Measurements from ENCODE around the gene ATP6V1C2.
A peak's percentile ranks its signal among the peaks of the same experiment; 100 is the strongest.
"Not testable (repeated sequence)": the region's sequence is repeated elsewhere in the genome, so short reads cannot be mapped to it uniquely, and the experiment has no call there.

Gene ATP6V1C2

DNA sequence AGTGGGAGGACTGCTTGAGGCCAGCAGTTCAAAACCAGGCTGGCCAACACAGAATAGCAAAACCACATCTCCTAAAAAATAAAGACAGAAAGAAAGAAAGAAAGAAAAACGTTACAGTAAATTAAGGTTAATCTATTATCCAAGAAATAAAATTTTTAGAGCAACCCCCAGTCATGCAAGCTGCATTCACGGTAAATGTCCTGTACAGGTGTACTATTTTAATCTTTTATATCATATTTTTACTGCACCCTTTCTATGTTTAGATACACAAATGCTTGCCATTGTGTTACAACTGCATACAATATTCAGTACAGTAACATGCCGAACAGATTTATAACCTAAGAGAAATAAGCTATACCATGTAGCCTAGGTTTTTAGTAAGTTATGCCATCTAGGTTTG, 85.1 kb downstream of the ATP6V1C2 start:
- TF ChIP-seq, protein P1, sequence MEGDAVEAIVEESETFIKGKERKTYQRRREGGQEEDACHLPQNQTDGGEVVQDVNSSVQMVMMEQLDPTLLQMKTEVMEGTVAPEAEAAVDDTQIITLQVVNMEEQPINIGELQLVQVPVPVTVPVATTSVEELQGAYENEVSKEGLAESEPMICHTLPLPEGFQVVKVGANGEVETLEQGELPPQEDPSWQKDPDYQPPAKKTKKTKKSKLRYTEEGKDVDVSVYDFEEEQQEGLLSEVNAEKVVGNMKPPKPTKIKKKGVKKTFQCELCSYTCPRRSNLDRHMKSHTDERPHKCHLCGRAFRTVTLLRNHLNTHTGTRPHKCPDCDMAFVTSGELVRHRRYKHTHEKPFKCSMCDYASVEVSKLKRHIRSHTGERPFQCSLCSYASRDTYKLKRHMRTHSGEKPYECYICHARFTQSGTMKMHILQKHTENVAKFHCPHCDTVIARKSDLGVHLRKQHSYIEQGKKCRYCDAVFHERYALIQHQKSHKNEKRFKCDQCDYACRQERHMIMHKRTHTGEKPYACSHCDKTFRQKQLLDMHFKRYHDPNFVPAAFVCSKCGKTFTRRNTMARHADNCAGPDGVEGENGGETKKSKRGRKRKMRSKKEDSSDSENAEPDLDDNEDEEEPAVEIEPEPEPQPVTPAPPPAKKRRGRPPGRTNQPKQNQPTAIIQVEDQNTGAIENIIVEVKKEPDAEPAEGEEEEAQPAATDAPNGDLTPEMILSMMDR (IDR thresholded peaks at IDR 0.05; ENCODE audit: low read depth, low read length, missing control alignments) = no peak
- DNase-seq (ENCODE audit: extremely low read depth, low read depth) = no peak
- no peak overlapping the region for H3K4me3 ChIP-seq (replicated peaks; ENCODE audit: low read depth, low read length)

DNA sequence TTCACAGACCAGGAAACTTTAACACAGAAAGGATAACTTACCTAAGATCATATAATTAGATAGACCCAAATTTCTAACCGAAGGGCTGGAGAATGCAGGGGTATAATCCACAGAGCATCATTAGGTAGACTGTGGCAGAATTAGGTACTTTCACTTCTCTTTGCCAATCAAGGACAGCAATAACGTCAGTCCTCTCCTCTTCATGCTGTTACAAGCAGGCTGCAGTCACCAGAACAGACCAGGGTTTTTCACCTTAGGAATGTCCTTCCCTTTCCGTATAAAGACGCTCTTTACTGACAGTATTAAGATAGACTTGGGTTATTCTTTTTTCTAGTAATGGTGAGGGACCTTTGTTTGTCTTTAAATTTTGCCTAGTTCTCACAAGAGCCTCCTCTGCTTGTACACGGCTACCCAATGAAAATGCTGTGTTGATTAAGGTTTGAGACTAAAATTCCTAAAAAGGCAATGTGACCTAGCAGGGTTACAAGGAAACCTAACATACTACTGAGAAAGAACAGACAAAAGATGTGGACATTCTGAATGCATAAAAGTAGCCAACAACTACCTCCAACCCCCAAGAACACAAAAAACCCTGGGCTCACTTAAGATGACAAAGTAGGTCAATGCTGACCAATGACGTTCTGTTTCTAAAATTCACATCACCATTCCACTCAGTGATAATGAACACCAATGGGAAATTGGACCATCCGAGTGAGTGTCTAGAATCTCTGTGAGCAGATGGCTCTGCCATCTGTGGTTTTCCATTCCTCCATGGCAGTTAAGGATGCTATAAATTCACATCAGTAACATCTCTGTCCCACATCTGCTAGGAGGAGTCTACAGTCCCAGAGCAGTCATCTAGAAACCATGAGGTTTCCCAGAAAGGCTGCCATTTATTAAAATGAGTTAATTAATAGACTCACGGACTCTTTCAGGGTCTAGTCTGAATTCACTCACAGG, 89.1 kb downstream of the ATP6V1C2 start:
- peak overlapping the region; percentile 89 for H3K4me3 ChIP-seq (replicated peaks; ENCODE audit: low read depth, low read length)
- no peak for DNase-seq (ENCODE audit: extremely low read depth, low read depth)
- TF ChIP-seq, protein P1 (IDR thresholded peaks at IDR 0.05; ENCODE audit: low read depth, low read length, missing control alignments) = no peak

GRCh38 chr2:10811517-10811916, 90.1 kb downstream of the ATP6V1C2 start:
- H3K4me3 ChIP-seq (replicated peaks; ENCODE audit: low read depth, low read length) = peak overlapping the region; percentile 89
- no peak for DNase-seq (ENCODE audit: extremely low read depth, low read depth)
- TF ChIP-seq, protein P1 (IDR thresholded peaks at IDR 0.05; ENCODE audit: low read depth, low read length, missing control alignments) = no peak

DNA sequence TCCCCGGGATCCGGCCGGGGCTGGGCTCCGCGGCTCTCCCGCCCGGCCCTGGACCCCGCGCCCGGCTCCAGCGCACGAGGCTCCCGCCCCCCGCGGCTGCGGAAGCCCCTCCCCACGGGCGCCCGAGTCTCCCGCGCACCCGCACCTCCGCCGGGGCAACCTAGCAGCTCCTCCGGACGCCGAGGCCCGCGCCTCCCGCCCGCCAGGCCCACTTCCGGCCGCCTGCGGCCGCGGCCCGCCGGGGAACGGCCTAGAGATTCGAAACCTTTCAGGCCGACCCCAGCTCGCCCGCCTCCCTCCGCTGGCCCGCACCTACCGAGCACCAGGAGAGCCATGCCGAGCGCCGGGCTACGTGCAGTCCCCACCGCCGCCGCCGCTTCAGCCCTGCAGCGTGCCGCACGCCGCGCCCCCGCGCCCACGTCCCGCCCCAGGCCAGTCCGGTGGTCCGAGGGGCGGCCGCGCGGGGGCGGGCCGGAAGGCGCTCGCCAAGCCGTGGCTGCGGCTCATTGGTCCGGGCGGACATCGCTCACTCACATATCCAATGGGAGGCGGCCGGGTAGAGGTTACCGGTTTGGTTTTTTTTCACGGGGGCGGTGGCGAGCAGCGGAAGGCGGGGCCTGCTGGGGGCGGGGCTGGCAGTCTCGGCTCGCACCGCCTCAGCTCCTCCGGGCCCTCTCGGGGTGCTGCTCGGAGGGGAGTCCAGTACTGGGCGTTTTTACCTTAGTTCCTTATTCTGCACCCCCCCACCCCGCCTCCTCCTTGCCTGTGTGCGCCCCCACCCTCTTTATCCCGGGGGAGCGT, 91.1 kb downstream of the ATP6V1C2 start, which contains the start of gene PDIA6:
Gene PDIA6, minus strand, starts transcription at position 424 of the 801 bp plus-strand sequence. Its CDS starts 89 bp downstream, at position 335.
- peak within 1 kb of the TSS; percentile 89 for H3K4me3 ChIP-seq (replicated peaks; ENCODE audit: low read depth, low read length)
- peak; percentile 83 for DNase-seq (ENCODE audit: extremely low read depth, low read depth)
- TF ChIP-seq, protein P1 (IDR thresholded peaks at IDR 0.05; ENCODE audit: low read depth, low read length, missing control alignments) = no peak

DNA sequence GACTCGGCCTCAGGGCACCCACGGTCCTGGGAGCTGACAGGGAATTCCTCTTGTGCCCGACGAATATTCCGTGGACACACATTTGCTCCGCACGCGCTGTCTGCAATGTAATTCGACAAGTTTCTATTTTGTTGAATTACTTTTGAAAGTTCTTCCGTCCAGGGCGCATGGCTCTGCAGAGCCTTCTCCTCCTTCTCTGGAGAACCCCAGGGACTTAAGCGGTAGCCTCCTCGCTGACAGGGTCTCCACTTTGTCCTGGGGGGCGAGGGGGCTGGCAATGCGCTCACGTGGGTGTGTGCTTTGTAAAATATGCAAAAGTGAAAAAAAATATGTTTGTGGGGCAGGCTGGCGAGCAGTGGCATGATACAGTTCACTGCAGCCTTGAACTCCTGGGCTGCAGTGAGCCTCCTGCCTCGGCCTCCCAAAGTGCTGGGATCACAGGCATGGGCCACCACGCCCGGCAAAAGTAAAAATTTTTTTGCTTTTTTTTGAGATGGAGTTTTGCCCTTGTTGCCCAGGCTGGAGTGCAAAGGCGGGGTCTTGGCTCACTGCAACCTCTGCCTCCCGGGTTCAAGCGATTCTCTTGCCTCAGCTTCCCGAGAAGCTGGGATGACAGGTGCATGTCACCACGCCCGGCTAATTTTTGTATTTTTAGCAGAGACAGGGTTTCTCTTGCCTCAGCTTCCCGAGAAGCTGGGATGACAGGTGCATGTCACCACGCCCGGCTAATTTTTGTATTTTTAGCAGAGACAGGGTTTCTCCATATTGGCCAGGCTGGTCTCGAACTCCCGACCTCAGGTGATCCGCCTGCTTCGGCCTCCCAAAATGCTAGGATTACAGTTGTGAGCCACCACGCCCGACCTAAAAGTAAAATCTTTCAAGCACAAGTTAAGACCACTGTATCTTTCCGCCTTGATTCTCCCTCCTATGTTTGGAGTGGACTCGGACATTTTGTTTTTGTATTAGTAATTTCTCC, 92.0 kb downstream of the ATP6V1C2 start:
- H3K4me3 ChIP-seq (replicated peaks; ENCODE audit: low read depth, low read length) = peak overlapping the region; percentile 89
- not testable (repeated sequence) for DNase-seq (ENCODE audit: extremely low read depth, low read depth)

GRCh38 chr2:10814142-10814541, 92.7 kb downstream of the ATP6V1C2 start:
- TF ChIP-seq, protein P1 (IDR thresholded peaks at IDR 0.05; ENCODE audit: low read depth, low read length, missing control alignments) = no peak
- no peak overlapping the region for H3K4me3 ChIP-seq (replicated peaks; ENCODE audit: low read depth, low read length)
- no peak for DNase-seq (ENCODE audit: extremely low read depth, low read depth)

Measured in HFF-Myc (cell line).